Trophoblast cell (in vitro differentiated cells and primary cell): ENCODE data around the gene CHRD.

ENCODE experiments used
- DNase-seq, 2 donors: peaks; one replicate each; pipeline ENCODE4 v3.0.0-alpha.2; 2016
- H2AFZ ChIP-seq: 2 replicates; pipeline ENCODE4 v1.6.1; 2013; ENCODE audit warnings: low read length, moderate library complexity, mild to moderate bottlenecking; ENCODE audit not compliant: insufficient read depth, poor library complexity
- H2AK5ac ChIP-seq: 2 replicates; pipeline ENCODE4 v1.6.1; 2013; ENCODE audit warnings: mild to moderate bottlenecking, low read length
- H2BK120ac ChIP-seq: 2 replicates; pipeline ENCODE4 v1.6.1; 2013; ENCODE audit warnings: low read length, mild to moderate bottlenecking, moderate library complexity; ENCODE audit not compliant: insufficient read depth, poor library complexity
- H2BK12ac ChIP-seq: 2 replicates; pipeline ENCODE4 v1.6.1; 2013; ENCODE audit warnings: mild to moderate bottlenecking, low read length, moderate library complexity
- H2BK5ac ChIP-seq: 2 replicates; pipeline ENCODE4 v1.6.1; 2013; ENCODE audit warnings: low read length, low read depth, moderate library complexity, mild to moderate bottlenecking; ENCODE audit not compliant: poor library complexity
- H3K14ac ChIP-seq: 2 replicates; pipeline ENCODE4 v1.6.1; 2013; ENCODE audit warnings: mild to moderate bottlenecking, low read length
- H3K18ac ChIP-seq: 2 replicates; pipeline ENCODE4 v1.6.1; 2013; ENCODE audit warnings: mild to moderate bottlenecking, low read length
- H3K23ac ChIP-seq: 2 replicates; pipeline ENCODE4 v1.6.1; 2013; ENCODE audit warnings: low read length
- H3K27ac ChIP-seq: 2 replicates; pipeline ENCODE4 v1.5.1; 2013; ENCODE audit warnings: low read depth, mild to moderate bottlenecking, inconsistent platforms, low read length, moderate library complexity
- H3K27me3 ChIP-seq: 2 replicates; pipeline ENCODE4 v1.6.1; 2013; ENCODE audit warnings: inconsistent platforms, mild to moderate bottlenecking, low read length, moderate library complexity; ENCODE audit not compliant: insufficient read depth
- H3K36me3 ChIP-seq, 2 experiments: 1 replicate in 1 of 2; 2 replicates in 1 of 2; pipeline ENCODE4 v1.6.1; 2013; ENCODE audit warnings: low read length in 2 of 2, mild to moderate bottlenecking in 2 of 2, moderate library complexity in 1 of 2; ENCODE audit not compliant: insufficient read depth in 2 of 2, control insufficient read depth in 1 of 2
- H3K4ac ChIP-seq: 2 replicates; pipeline ENCODE4 v1.6.1; 2013; ENCODE audit warnings: low read depth, mild to moderate bottlenecking, low read length, moderate library complexity
- H3K4me1 ChIP-seq, 2 experiments: 1 replicate in 1 of 2; 2 replicates in 1 of 2; pipeline ENCODE4 v1.6.1; 2013; ENCODE audit warnings: low read length in 2 of 2, mild to moderate bottlenecking in 2 of 2, moderate library complexity in 1 of 2; ENCODE audit not compliant: insufficient read depth in 2 of 2, control insufficient read depth in 1 of 2
- H3K4me2 ChIP-seq: 2 replicates; pipeline ENCODE4 v1.6.1; 2013; ENCODE audit warnings: inconsistent platforms, mild to moderate bottlenecking, low read length, moderate library complexity
- H3K4me3 ChIP-seq: 2 replicates; pipeline ENCODE4 v1.5.1; 2013; ENCODE audit warnings: mild to moderate bottlenecking, low read depth, low read length, inconsistent platforms
- H3K79me1 ChIP-seq: one replicate; pipeline ENCODE4 v1.6.1; 2013; ENCODE audit warnings: low read length
- H3K79me2 ChIP-seq: 2 replicates; pipeline ENCODE4 v1.6.1; 2013; ENCODE audit warnings: low read length, mild to moderate bottlenecking; ENCODE audit not compliant: control insufficient read depth, insufficient read depth, poor library complexity
- H3K9ac ChIP-seq: 2 replicates; pipeline ENCODE4 v1.6.1; 2013; ENCODE audit warnings: mild to moderate bottlenecking, low read length
- H3K9me3 ChIP-seq: 2 replicates; pipeline ENCODE4 v1.6.1; 2013; ENCODE audit warnings: low read depth, mild to moderate bottlenecking, control low read depth, inconsistent platforms, low read length; ENCODE audit not compliant: insufficient read depth
- H4K12ac ChIP-seq: 2 replicates; pipeline ENCODE4 v1.6.1; 2013; ENCODE audit warnings: low read depth, mild to moderate bottlenecking, low read length, moderate library complexity
- H4K8ac ChIP-seq: 2 replicates; pipeline ENCODE4 v1.6.1; 2013; ENCODE audit warnings: low read depth, mild to moderate bottlenecking, low read length, moderate library complexity
- H4K91ac ChIP-seq: one replicate; pipeline ENCODE4 v1.6.1; 2013; ENCODE audit warnings: low read depth, mild to moderate bottlenecking, low read length, moderate library complexity
- WGBS: extraction: QIAGEN DNeasy Blood & Tissue Kit; methylation state at CpG from one replicate; pipeline ENCODE4 v1.1.7; 2013; ENCODE audit warnings: missing lambda C conversion rate; ENCODE audit not compliant: insufficient read length, insufficient coverage; ENCODE audit errors: extremely low coverage; 5-methylcytosine and 5-hydroxymethylcytosine counted together

Gene CHRD

DNA sequence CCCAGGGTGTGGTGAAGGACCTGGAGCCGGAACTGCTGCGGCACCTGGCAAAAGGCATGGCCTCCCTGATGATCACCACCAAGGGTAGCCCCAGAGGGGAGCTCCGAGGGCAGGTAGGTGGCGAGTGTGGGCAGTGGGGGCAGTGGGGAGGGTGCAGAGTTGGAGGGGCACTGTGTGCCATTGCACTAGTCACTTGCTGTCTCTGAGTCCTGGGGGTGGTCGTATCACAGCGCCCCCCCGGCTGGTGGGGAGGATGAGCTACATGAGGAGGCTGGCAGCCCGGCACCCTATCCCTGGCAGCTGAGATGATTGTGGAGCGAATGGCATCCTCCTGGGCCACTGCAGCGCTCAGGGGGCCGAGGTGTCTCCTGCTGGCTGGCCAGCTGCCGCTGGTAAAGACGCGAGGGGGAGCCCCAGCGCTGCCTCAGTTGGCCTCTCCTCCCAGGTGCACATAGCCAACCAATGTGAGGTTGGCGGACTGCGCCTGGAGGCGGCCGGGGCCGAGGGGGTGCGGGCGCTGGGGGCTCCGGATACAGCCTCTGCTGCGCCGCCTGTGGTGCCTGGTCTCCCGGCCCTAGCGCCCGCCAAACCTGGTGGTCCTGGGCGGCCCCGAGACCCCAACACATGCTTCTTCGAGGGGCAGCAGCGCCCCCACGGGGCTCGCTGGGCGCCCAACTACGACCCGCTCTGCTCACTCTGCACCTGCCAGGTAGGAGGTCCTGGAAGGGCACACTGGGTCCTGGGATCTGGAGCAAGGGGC is 6.4 kb downstream of the CHRD start:
- H4K8ac ChIP-seq = no peak overlapping the region
- H4K91ac ChIP-seq = no peak overlapping the region
- no peak overlapping the region for H3K4me2 ChIP-seq
- no CpG with 5 or more reads among the region's 37 CpGs for WGBS
- no peaks in the 10 kb centered on the region for H3K79me1 ChIP-seq
- H2BK5ac ChIP-seq = no peak overlapping the region
- peaks cover 4% of the 10 kb centered on the region for H3K9me3 ChIP-seq
- H3K36me3 ChIP-seq = peaks cover 3 to 4% of the 10 kb centered on the region in 2 experiments
- no peak overlapping the region for H3K18ac ChIP-seq
- DNase-seq = no peak
- H2AK5ac ChIP-seq = no peak overlapping the region
- H3K4me3 ChIP-seq = no peak overlapping the region
- no peak overlapping the region for H3K4ac ChIP-seq
- H2BK120ac ChIP-seq = no peak overlapping the region
- H4K12ac ChIP-seq = no peak overlapping the region
- no peak overlapping the region for H3K14ac ChIP-seq
- H2AFZ ChIP-seq = no peak overlapping the region
- H3K27ac ChIP-seq = no peak overlapping the region
- H3K23ac ChIP-seq = no peak overlapping the region
- peaks cover 1 to 4% of the 10 kb centered on the region in 2 experiments for H3K4me1 ChIP-seq
- no peak overlapping the region for H2BK12ac ChIP-seq
- no peaks in the 10 kb centered on the region for H3K79me2 ChIP-seq
- H3K27me3 ChIP-seq = peaks cover 8% of the 10 kb centered on the region
- no peak overlapping the region for H3K9ac ChIP-seq

DNA sequence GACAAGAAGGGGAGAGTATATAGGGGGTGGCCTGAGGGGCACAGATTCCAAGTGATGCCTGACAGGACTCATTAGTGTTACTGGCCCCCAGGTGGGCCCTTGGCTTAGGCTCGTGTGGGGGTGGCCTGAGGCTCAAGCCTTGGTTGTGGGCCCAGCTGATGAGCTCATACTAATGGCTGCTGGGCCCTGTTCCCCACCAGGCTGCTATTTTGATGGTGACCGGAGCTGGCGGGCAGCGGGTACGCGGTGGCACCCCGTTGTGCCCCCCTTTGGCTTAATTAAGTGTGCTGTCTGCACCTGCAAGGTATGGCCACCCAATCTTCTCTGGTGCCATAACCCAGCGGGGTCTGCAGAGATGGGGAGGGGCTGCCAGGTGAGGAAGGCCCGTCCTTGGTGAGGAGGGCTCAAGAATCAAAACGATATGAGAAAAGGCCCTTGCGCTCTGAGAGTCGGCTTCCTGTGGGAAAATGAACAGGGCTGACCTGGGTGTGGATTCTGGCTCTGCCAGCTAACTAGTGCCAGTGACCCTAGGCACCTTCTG is 7.4 kb downstream of the CHRD start:
- H3K4ac ChIP-seq = no peak overlapping the region
- H3K9me3 ChIP-seq = peaks cover 4% of the 10 kb centered on the region
- peaks cover 2 to 4% of the 10 kb centered on the region in 2 experiments for H3K36me3 ChIP-seq
- H2BK5ac ChIP-seq = no peak overlapping the region
- H3K14ac ChIP-seq = no peak overlapping the region
- H3K27me3 ChIP-seq = no peaks in the 10 kb centered on the region
- no peak overlapping the region for H2BK120ac ChIP-seq
- H4K12ac ChIP-seq = no peak overlapping the region
- no peak overlapping the region for H2AFZ ChIP-seq
- no peak overlapping the region for H2BK12ac ChIP-seq
- H3K79me2 ChIP-seq = no peaks in the 10 kb centered on the region
- H4K8ac ChIP-seq = no peak overlapping the region
- no peak overlapping the region for H3K4me2 ChIP-seq
- WGBS = no CpG with 5 or more reads among the region's 12 CpGs
- no peak overlapping the region for H2AK5ac ChIP-seq
- H3K23ac ChIP-seq = no peak overlapping the region
- H3K9ac ChIP-seq = no peak overlapping the region
- no peak overlapping the region for H3K4me3 ChIP-seq
- no peak overlapping the region for H3K18ac ChIP-seq
- H3K27ac ChIP-seq = no peak overlapping the region
- H3K79me1 ChIP-seq = no peaks in the 10 kb centered on the region
- no peaks in the 10 kb centered on the region for H3K4me1 ChIP-seq
- no peak overlapping the region for H4K91ac ChIP-seq
- DNase-seq = no peak

DNA sequence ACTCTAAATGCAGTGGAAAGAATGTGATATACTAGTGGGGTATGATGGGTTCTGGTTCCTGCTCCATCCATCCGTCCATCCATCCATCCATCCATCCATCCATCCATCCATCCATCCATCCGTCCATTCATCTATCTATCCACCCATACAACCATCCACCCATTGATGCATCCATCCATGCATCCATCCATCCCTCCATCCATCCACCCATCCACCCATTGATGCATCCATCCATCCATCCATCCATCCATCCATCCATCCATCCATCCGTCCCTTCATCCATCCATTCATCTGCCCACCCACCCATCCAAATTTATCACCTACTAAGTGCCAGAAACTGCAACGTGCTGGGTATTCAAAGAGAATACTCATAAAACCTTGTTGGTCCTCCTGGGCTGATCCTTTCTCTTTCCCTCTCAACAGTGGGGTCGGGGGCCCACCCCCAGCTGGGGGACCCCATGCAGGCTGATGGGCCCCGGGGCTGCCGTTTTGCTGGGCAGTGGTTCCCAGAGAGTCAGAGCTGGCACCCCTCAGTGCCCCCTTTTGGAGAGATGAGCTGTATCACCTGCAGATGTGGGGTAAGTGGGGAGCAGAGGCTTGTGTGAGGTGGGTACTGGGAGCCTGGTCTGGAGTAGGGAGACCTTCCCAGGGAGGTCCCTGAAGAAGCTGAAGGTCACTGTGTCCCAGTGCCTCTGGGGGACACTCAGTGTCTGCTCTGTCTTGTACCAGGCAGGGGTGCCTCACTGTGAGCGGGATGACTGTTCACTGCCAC is 8.5 kb downstream of the CHRD start:
- Histone ChIP-seq H3K79me1 (no peaks in the 10 kb centered on the region), H3K4ac (no peak overlapping the region), H3K79me2 (no peaks in the 10 kb centered on the region), H3K4me1 (no peaks in the 10 kb centered on the region), H2BK120ac (no peak overlapping the region), H3K4me2 (no peak overlapping the region), H2AK5ac (no peak overlapping the region), H3K14ac (no peak overlapping the region), H2AFZ (no peak overlapping the region), H3K18ac (no peak overlapping the region), H3K4me3 (no peak overlapping the region), H4K91ac (no peak overlapping the region), H3K27ac (no peak overlapping the region), H3K9ac (no peak overlapping the region), H2BK5ac (no peak overlapping the region), H3K27me3 (no peaks in the 10 kb centered on the region), H2BK12ac (no peak overlapping the region), H3K36me3 (peaks cover 2 to 3% of the 10 kb centered on the region in 2 experiments), H3K23ac (no peak overlapping the region), H4K8ac (no peak overlapping the region), H3K9me3 (peaks cover 4% of the 10 kb centered on the region), H4K12ac (no peak overlapping the region)
- DNase-seq = no peak
- 100% methylated on average over 1 of the region's 8 CpGs for WGBS

DNA sequence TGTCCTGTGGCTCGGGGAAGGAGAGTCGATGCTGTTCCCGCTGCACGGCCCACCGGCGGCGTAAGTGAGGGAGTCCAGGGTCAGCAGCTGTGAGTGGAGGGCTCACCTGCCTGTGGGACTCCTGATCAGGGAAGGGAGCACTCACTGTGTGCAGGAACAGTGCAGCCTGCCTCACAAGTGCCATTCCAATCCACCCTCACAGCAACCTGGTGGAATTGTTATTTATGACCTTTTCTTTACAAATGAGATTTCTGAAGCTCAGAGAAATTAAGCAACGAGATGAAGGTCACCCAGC is 9.0 kb downstream of the CHRD start:
- H4K8ac ChIP-seq = no peak overlapping the region
- no peak overlapping the region for H2BK12ac ChIP-seq
- peaks cover 2 to 3% of the 10 kb centered on the region in 2 experiments for H3K36me3 ChIP-seq
- no peak overlapping the region for H3K9ac ChIP-seq
- no peak overlapping the region for H3K4me2 ChIP-seq
- no CpG with 5 or more reads among the region's 8 CpGs for WGBS
- no peaks in the 10 kb centered on the region for H3K79me1 ChIP-seq
- H2BK120ac ChIP-seq = no peak overlapping the region
- DNase-seq = no peak
- no peak overlapping the region for H3K4me3 ChIP-seq
- H3K4me1 ChIP-seq = no peaks in the 10 kb centered on the region
- H3K18ac ChIP-seq = no peak overlapping the region
- H2BK5ac ChIP-seq = no peak overlapping the region
- H3K27ac ChIP-seq = no peak overlapping the region
- no peak overlapping the region for H3K14ac ChIP-seq
- peaks cover 4% of the 10 kb centered on the region for H3K9me3 ChIP-seq
- no peaks in the 10 kb centered on the region for H3K79me2 ChIP-seq
- no peak overlapping the region for H4K91ac ChIP-seq
- H2AFZ ChIP-seq = no peak overlapping the region
- H4K12ac ChIP-seq = no peak overlapping the region
- H3K4ac ChIP-seq = no peak overlapping the region
- no peak overlapping the region for H2AK5ac ChIP-seq
- H3K27me3 ChIP-seq = no peaks in the 10 kb centered on the region
- H3K23ac ChIP-seq = no peak overlapping the region
